Duodenal mucosa (tissue), 2 donors: ENCODE data around the gene NDE1.

ENCODE experiments used
- H3K27ac ChIP-seq: one replicate; pipeline ENCODE4 v1.7.0; 2013; ENCODE audit warnings: low read depth, low read length
- H3K27me3 ChIP-seq, 2 donors: one replicate each; pipeline ENCODE4 v1.7.0; 2013; ENCODE audit warnings: low read length in 2 of 2, control low read depth in 1 of 2; ENCODE audit not compliant: insufficient read depth in 2 of 2, control insufficient read depth in 1 of 2
- H3K36me3 ChIP-seq, 2 donors: one replicate each; pipeline ENCODE4 v1.7.0; 2013; ENCODE audit warnings: low read length in 2 of 2, control low read depth in 1 of 2; ENCODE audit not compliant: insufficient read depth in 2 of 2, control insufficient read depth in 1 of 2
- H3K4me1 ChIP-seq, 2 donors: one replicate each; pipeline ENCODE4 v1.7.0; 2013; ENCODE audit warnings: low read length in 2 of 2, control low read depth in 1 of 2; ENCODE audit not compliant: insufficient read depth in 2 of 2, control insufficient read depth in 1 of 2
- H3K4me3 ChIP-seq, 2 donors: one replicate each; pipeline ENCODE4 v1.7.0; 2013; ENCODE audit warnings: low read length in 2 of 2, low read depth in 1 of 2
- H3K9ac ChIP-seq, 2 donors: one replicate each; pipeline ENCODE4 v1.7.0; 2013; ENCODE audit warnings: low read length in 2 of 2, low read depth in 1 of 2
- H3K9me3 ChIP-seq, 2 donors: one replicate each; pipeline ENCODE4 v1.7.0; 2013; ENCODE audit warnings: low read length in 2 of 2, control low read depth in 1 of 2; ENCODE audit not compliant: control insufficient read depth in 1 of 2

The NDE1 gene

GRCh38 chr16:15746332-15746731 is 96.3 kb downstream of the NDE1 start:
- Histone ChIP-seq H3K36me3 (no peaks in the 10 kb centered on the region), H3K4me1 (no peaks in the 10 kb centered on the region), H3K9me3 (no peaks in the 10 kb centered on the region), H3K27me3 (no peaks in the 10 kb centered on the region), H3K27ac (no peak overlapping the region), H3K9ac (no peak overlapping the region), H3K4me3 (no peak overlapping the region)

DNA sequence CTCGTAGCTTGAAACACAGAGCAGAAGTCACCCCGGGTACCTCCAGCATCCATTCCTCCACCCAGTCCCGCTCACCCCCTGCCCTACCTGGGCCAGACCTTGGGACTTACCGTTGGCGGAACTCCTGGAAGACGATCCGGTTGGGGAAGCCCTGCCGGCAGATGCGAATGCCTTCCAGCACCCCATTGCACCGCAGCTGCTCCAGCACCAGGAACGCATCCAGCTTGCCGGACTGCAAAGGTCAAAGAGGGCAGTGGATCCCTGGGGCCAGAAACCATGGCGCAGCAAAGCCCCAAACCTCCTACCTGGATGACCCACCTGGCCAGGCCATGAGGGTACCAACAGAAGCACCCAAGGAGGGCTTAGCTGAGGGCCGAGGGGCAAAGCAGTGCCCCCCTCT is 97.9 kb downstream of the NDE1 start:
- no peaks in the 10 kb centered on the region for H3K9me3 ChIP-seq
- no peaks in the 10 kb centered on the region for H3K27me3 ChIP-seq
- H3K9ac ChIP-seq: no peak overlapping the region
- H3K4me3 ChIP-seq: no peak overlapping the region
- H3K4me1 ChIP-seq: no peaks in the 10 kb centered on the region
- H3K36me3 ChIP-seq: no peaks in the 10 kb centered on the region
- no peak overlapping the region for H3K27ac ChIP-seq

GRCh38 chr16:15748654-15749053 is 98.6 kb downstream of the NDE1 start:
- H3K4me1 ChIP-seq: no peaks in the 10 kb centered on the region
- H3K36me3 ChIP-seq: no peaks in the 10 kb centered on the region
- H3K4me3 ChIP-seq: no peak overlapping the region
- no peaks in the 10 kb centered on the region for H3K27me3 ChIP-seq
- H3K27ac ChIP-seq: no peak overlapping the region
- H3K9ac ChIP-seq: no peak overlapping the region
- no peaks in the 10 kb centered on the region for H3K9me3 ChIP-seq

DNA sequence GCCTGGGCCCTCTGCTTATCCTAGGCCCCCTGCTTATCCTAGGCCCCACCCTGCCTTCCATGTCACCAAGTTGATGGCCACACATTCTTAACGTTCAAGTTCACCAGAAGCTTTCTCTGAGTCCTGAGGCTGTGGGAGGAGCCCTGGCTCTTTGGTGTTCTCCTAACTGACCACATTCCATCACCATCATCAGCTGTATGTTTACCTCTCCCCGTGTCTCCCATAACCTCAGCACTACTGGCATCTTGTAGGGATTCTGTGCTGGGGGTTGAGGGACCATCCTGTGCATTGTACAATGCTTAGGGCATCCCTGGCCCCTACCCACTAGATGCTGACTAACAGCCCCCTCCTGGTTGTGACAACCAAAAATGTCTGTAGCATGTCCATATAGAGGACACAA is 99.3 kb downstream of the NDE1 start:
- Histone ChIP-seq H3K4me1 (no peaks in the 10 kb centered on the region), H3K27ac (no peak overlapping the region), H3K36me3 (no peaks in the 10 kb centered on the region)

DNA sequence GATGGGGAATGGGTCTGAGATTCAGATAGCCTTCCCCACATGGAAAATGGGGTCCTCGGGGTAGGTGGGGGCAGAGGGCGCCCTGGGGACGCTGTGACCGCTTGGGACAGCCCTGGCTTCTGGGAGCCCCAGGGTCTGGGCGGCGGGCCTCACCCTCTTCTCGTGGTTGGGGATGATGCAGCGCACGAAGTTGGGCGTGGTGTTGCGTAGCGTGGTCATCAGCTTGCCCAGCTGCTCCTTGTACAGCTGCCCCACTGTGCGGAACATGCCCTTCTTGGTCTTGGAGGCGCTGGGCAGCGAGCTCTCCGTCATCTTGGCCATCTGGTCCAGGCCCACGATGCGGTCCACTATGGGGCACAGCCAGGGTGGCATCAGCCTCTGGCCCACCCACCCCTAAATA is 99.9 kb downstream of the NDE1 start:
- Histone ChIP-seq H3K9ac (no peak overlapping the region), H3K36me3 (no peaks in the 10 kb centered on the region), H3K27ac (no peak overlapping the region), H3K4me3 (no peak overlapping the region), H3K27me3 (no peaks in the 10 kb centered on the region), H3K9me3 (no peaks in the 10 kb centered on the region), H3K4me1 (no peaks in the 10 kb centered on the region)

More for the DNA sequence above, 99.3 kb downstream of the NDE1 start:
- Histone ChIP-seq H3K9me3 (no peaks in the 10 kb centered on the region), H3K9ac (no peak overlapping the region), H3K4me3 (no peak overlapping the region), H3K27me3 (no peaks in the 10 kb centered on the region)

- no peaks in the 10 kb centered on the region for H3K4me1 ChIP-seq
- no peaks in the 10 kb centered on the region for H3K27me3 ChIP-seq
- no peak overlapping the region for H3K27ac ChIP-seq
- H3K36me3 ChIP-seq: no peaks in the 10 kb centered on the region
- no peaks in the 10 kb centered on the region for H3K9me3 ChIP-seq
- no peak overlapping the region for H3K9ac ChIP-seq
- H3K4me3 ChIP-seq: no peak overlapping the region
These were observed 101.9 kb downstream of the NDE1 start for GRCh38 chr16:15751940-15752339.

DNA sequence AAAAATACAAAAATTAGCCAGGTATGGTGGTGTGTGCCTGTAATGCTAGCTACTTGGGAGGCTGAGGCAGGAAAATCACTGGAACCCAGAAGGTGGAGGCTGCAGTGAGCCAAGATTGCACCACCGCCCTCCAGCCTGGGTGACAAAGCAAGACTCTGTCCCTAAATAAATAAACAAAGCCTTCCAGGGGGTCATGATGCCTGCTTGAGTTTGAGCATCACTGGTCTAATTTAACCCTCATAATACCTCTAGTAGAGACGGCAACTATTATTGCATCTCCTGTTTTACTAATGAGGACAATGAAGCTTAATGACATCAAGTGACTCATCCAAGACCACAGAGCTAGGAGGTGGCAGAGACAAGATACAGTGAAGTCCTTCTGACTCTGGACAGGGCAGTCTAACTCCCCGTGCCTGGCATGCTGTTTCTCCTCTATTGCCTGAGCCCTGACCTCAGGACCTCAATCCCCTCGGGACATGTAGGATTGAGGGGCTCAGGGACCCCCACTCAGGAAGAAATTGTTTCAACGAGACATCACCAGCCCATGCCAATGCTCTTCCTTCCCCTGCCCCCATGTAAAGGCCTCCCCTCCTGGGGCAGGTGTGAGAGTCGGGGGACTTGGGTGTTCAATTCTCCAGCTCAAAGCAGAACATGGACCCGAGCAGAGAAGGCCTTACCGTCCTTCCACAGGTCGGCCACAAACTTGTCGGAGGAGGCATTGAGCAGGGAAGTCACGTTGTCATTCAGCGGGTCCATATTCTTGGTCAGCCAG is 102.9 kb downstream of the NDE1 start:
- Histone ChIP-seq H3K27ac (no peak overlapping the region), H3K9ac (no peak overlapping the region), H3K4me3 (no peak overlapping the region), H3K27me3 (peaks cover 0 to 3% of the 10 kb centered on the region in 2 donors), H3K4me1 (no peaks in the 10 kb centered on the region), H3K36me3 (no peaks in the 10 kb centered on the region), H3K9me3 (no peaks in the 10 kb centered on the region)

DNA sequence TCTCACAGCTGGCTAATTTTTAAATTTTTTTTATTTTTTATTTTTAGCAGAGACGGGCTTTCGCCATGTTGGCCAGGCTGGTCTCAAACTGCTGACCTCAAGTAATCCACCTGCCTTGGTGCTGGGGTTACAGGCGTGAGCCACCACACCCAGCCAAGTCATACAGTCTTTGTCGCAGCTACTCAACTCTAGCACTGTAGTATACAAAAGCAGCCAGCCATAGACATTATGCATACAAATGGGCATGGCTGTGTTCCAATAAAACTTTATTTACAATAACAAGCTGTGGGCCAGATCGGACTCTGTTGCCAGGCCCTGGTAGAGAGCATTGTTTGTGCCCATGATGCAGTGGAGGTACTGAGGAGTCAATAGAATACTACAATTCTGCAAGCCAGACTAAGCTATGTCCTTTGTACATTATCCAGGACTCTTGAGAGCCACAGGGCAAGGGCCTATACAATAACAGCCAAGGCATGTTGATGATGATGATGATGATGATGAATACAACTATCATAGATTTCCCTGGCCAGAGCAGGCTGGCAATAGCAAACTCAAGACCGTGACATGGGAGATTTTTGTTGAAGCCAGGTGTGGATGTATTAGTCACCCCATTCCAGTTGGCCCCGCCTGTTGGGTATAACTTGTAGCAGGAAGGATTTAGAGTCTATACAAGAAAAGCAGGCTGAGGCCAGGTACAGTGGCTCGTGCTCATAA is 104.9 kb downstream of the NDE1 start:
- Histone ChIP-seq H3K4me1 (no peaks in the 10 kb centered on the region), H3K4me3 (no peak overlapping the region), H3K9me3 (no peaks in the 10 kb centered on the region), H3K27ac (no peak overlapping the region), H3K36me3 (no peaks in the 10 kb centered on the region), H3K27me3 (peaks cover 0 to 6% of the 10 kb centered on the region in 2 donors), H3K9ac (no peak overlapping the region)

DNA sequence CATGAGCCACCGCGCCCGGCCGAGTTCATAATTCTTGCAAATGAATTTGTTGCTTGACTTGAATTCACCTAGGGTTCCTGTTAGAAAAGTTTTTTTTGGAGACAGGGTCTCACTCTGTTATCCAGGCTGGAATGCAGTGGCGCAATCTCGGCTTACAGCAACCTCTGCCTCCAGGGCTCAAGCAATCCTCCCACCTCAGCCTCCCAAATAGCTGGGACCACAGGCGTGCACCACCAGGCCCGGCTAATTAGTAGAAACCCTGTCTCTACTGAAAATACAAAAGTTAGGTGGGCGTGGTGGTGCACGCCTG is 107.0 kb downstream of the NDE1 start:
- Histone ChIP-seq H3K4me1 (no peaks in the 10 kb centered on the region), H3K36me3 (no peaks in the 10 kb centered on the region), H3K4me3 (no peak overlapping the region), H3K9ac (no peak overlapping the region), H3K9me3 (no peaks in the 10 kb centered on the region), H3K27me3 (peaks cover 0 to 6% of the 10 kb centered on the region in 2 donors), H3K27ac (no peak overlapping the region)

DNA sequence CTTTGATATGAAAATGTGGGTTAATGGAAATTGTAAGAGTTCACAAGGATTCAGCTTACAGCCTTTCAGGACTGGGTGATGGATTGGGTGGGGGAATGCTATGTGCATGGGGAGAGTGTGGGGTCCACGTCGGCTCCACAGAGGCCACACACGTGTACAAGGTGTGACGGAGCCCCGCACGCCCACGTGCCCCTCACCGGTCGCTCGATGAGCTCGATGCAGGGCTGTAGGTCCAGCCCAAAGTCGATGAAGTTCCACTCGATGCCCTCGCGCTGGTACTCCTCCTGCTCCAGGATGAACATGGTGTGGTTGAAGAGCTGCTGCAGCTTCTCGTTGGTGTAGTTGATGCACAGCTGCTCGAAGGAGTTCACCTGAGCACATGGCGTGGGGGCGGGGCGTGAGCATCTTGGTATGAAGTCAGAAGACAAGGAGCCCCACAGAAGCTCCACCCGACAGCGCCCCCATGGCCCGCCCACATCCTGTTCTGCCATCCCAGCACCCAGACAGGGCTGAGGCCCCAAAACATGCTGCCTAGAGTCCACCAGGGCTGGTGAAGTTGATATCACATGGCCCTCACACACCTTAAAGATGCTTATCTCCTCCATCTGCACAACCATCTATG is 107.7 kb downstream of the NDE1 start:
- Histone ChIP-seq H3K4me3 (no peak overlapping the region), H3K36me3 (no peaks in the 10 kb centered on the region), H3K27me3 (peaks cover 0 to 6% of the 10 kb centered on the region in 2 donors), H3K4me1 (no peaks in the 10 kb centered on the region), H3K9ac (no peak overlapping the region), H3K9me3 (no peaks in the 10 kb centered on the region), H3K27ac (no peak overlapping the region)
